GM10248 (cell line): ENCODE data around the gene MARCHF3.

Experiments used
- CTCF ChIA-PET: fragments of 300-600 bp; sonication (Branson Sonifier 250); formaldehyde crosslinking; extraction: SDS; loops from one replicate; lab custom pipeline; 2021; ENCODE audit warnings: antibody characterized with exemption; lab: Yijun Ruan, JAX
- POLR2A ChIA-PET: fragments of 350-650 bp; sonication (Branson Sonifier 250); formaldehyde crosslinking; extraction: SDS; loops from one replicate; lab custom pipeline; 2020; ENCODE audit warnings: antibody characterized with exemption; lab: Yijun Ruan, JAX
- DNase-seq: peaks from one replicate; pipeline ENCODE4 v3.0.0; 2012; ENCODE audit errors: extremely low spot score
- CTCF ChIP-seq: IDR thresholded peaks from 2 replicates; pipeline ENCODE4 v1.5.1; 2012; ENCODE audit warnings: mild to moderate bottlenecking, low read depth; ENCODE audit errors: extremely low read depth, missing control alignments, control extremely low read depth

The MARCHF3 gene

GRCh38 chr5:127030259-127031146 is at the start of gene MARCHF3:
Gene MARCHF3, minus strand, starts transcription at chr5:127030558. Its CDS starts 112,387 bp downstream, at chr5:126918171.
- TF ChIP-seq CTCF = peak; percentile 22
- CTCF ChIA-PET = interaction anchor here (0.9 to 5.2 kb wide), 7 partner anchors 10 to 67 kb away, joined by 3 to 32 read pairs (median 4); no protein-coding TSS in a partner anchor
- DNase-seq = peak; percentile 99
- POLR2A ChIA-PET = interaction anchor here (0.5 to 1.2 kb wide), 3 partner anchors 18 to 252 kb away, joined by 3 to 4 read pairs (median 3); no protein-coding TSS in a partner anchor

GRCh38 chr5:127079994-127080491 is 49.7 kb upstream of the MARCHF3 start:
- no peak for TF ChIP-seq CTCF
- POLR2A ChIA-PET = no interaction called here
- CTCF ChIA-PET = interaction anchor here (0.8 to 1.6 kb wide), 3 partner anchors 16 to 403 kb away, joined by 3 to 4 read pairs (median 3); no protein-coding TSS in a partner anchor
- no peak for DNase-seq

- TF ChIP-seq CTCF = no peak
- no peak for DNase-seq
- CTCF ChIA-PET = interaction anchor here (1.6 kb wide), 1 partner anchor 49 kb away, joined by 4 read pairs; no protein-coding TSS in a partner anchor
- POLR2A ChIA-PET = no interaction called here
Measured at GRCh38 chr5:127077366-127077765, 47.0 kb upstream of the MARCHF3 start.

GRCh38 chr5:127076315-127077129 is 46.2 kb upstream of the MARCHF3 start:
- DNase-seq = no peak
- TF ChIP-seq CTCF = no peak

GRCh38 chr5:127074466-127074865 is 44.1 kb upstream of the MARCHF3 start:
- POLR2A ChIA-PET = no interaction called here
- CTCF ChIA-PET = interaction anchor here (1.2 to 3.2 kb wide), 4 partner anchors 11 to 16 kb away, joined by 3 to 22 read pairs (median 3); no protein-coding TSS in a partner anchor
- no peak for TF ChIP-seq CTCF
- DNase-seq = no peak

More at GRCh38 chr5:127076315-127077129, 46.2 kb upstream of the MARCHF3 start:
- ChIA-PET POLR2A (no interaction called here), CTCF (interaction anchor here (1.6 kb wide), 1 partner anchor 48 kb away, joined by 4 read pairs; no protein-coding TSS in a partner anchor)
